Kidney (tissue), 14 donors: ENCODE results near the gene LTA. TPM values are rescaled to one million over a fixed set of nuclear protein-coding genes. Genes with fewer than 3 reads are reported as not detected.
A peak's percentile ranks its signal among the peaks of the same experiment; 100 is the strongest.

Source experiments
- DNase-seq, 5 donors: peaks; one replicate each; pipeline ENCODE4 v3.0.0-alpha.2; 2013 to 2020
- FAIRE-seq: peaks from 2 replicates; lab custom pipeline; 2012; peaks lifted over from hg19 to GRCh38; lab: Jason Lieb, UNC
- H3K27ac ChIP-seq, 2 donors: one replicate each; pipeline ENCODE4 v1.7.0; 2013; ENCODE audit warnings: low read depth in 2 of 2, low read length in 2 of 2, inconsistent platforms in 1 of 2
- H3K27me3 ChIP-seq: one replicate; pipeline ENCODE4 v1.7.1; 2013; ENCODE audit warnings: low read length, inconsistent platforms; ENCODE audit not compliant: control insufficient read depth, insufficient read depth
- H3K36me3 ChIP-seq, 3 donors: one replicate each; pipeline versions ENCODE4 v1.7.0 to v1.7.1; 2013; ENCODE audit warnings: low read length in 3 of 3, control low read depth in 1 of 3, inconsistent platforms in 1 of 3; ENCODE audit not compliant: insufficient read depth in 3 of 3, control insufficient read depth in 2 of 3
- H3K4me1 ChIP-seq, 3 donors: one replicate each; pipeline versions ENCODE4 v1.7.0 to v1.7.1; 2013; ENCODE audit warnings: low read length in 3 of 3, inconsistent platforms in 1 of 3, low read depth in 1 of 3; ENCODE audit not compliant: control insufficient read depth in 2 of 3, insufficient read depth in 2 of 3
- H3K4me3 ChIP-seq, 3 donors: one replicate each; pipeline versions ENCODE4 v1.7.0 to v1.8.1; 2013; ENCODE audit warnings: low read length in 3 of 3, control low read depth in 1 of 3, inconsistent platforms in 1 of 3
- H3K9ac ChIP-seq, 3 donors: one replicate each; pipeline versions ENCODE4 v1.7.0 to v1.7.1; 2013; ENCODE audit warnings: low read length in 3 of 3, control low read depth in 1 of 3, inconsistent platforms in 1 of 3
- H3K9me3 ChIP-seq, 3 donors: one replicate each; pipeline versions ENCODE4 v1.7.0 to v1.7.1; 2013; ENCODE audit warnings: low read length in 3 of 3, control low read depth in 1 of 3, inconsistent platforms in 1 of 3; ENCODE audit not compliant: control insufficient read depth in 2 of 3, insufficient read depth in 1 of 3
- CTCF ChIP-seq: IDR thresholded peaks from 3 replicates; pipeline ENCODE4 v1.5.1; 2012; ENCODE audit warnings: mild to moderate bottlenecking, moderate library complexity, borderline replicate concordance; ENCODE audit not compliant: insufficient read depth; ENCODE audit errors: extremely low read depth
- intact Hi-C: fragments of 100-400 bp; cut with DNase I; formaldehyde crosslinking; loops from one replicate; pipeline ENCODE4 v1.11.1; 2022
- polyA plus RNA-seq: library from polyadenylated mRNA; stranded (reverse); fragments of 350-450 nt; fragmentation: Illumina TruSeq; extraction: RNeasy Lipid Tissue Mini Kit (QIAGEN cat#74804); gene quantifications from one replicate; pipeline ENCODE4 v1.2.3, GENCODE V29; 2014; ENCODE audit warnings: low read depth, low replicate concordance; ENCODE audit not compliant: insufficient read depth
- total RNA-seq: library from RNA; stranded (reverse); fragmentation: NEBNext Ultra II Directional; extraction: Animal tissue kit (Norgen Biotek cat#: 25700); gene quantifications from one replicate; pipeline ENCODE4 v1.2.1, GENCODE V29; 2021
- donor health status: control.
- donor health status: control.
- donor health status: control.
- donor health status: control.
- donor health status: control.
- donor health status: DM: yes; HTN: yes; CAD: no.
- donor health status: Normal renal cell carcinoma (clear cell type).

Gene LTA
- total and polyA plus RNA-seq, 2 donors from 2014 or later: 0.35 TPM; not detected in 1

- Histone ChIP-seq H3K9ac (no peak overlapping the region), H3K4me3 (no peak overlapping the region), H3K27ac (no peak overlapping the region), H3K4me1 (peaks cover 0 to 7% (median 0%) of the 10 kb centered on the region in 3 donors), H3K9me3 (no peaks in the 10 kb centered on the region), H3K27me3 (no peaks in the 10 kb centered on the region), H3K36me3 (peaks cover 9 to 25% (median 12%) of the 10 kb centered on the region in 3 donors)
- TF ChIP-seq CTCF: no peak
- intact Hi-C loops: no loop called here
- DNase-seq: no peak
- FAIRE-seq: no peak
Measured at GRCh38 chr6:31528307-31528777, 43.7 kb upstream of the LTA start.

- intact Hi-C loops: no loop called here
Measured at GRCh38 chr6:31528821-31529328, 43.2 kb upstream of the LTA start, which contains the start of gene MCCD1. TSS of gene MCCD1 (plus strand) at chr6:31528962. CDS start at chr6:31529015, 53 bp downstream.

GRCh38 chr6:31529329-31530150 is 42.5 kb upstream of the LTA start:
- Histone ChIP-seq H3K27ac (peak overlapping the region; percentile 40 to 74), H3K36me3 (peaks cover 13 to 36% (median 18%) of the 10 kb centered on the region in 3 donors), H3K4me3 (peak overlapping the region in 1 of 3 donors; percentile 39), H3K9me3 (no peaks in the 10 kb centered on the region), H3K27me3 (no peaks in the 10 kb centered on the region), H3K9ac (peak overlapping the region in 1 of 3 donors; percentile 65), H3K4me1 (peaks cover 0 to 7% (median 0%) of the 10 kb centered on the region in 3 donors)
- FAIRE-seq (no peak), DNase-seq (peak in 4 of 5 donors; percentile 35 to 66 (median 58))
- intact Hi-C loops: no loop called here
- TF ChIP-seq CTCF: no peak

More at GRCh38 chr6:31528821-31529328, 43.2 kb upstream of the LTA start, which contains the start of gene MCCD1:
- H3K4me1 ChIP-seq: peaks cover 0 to 7% (median 0%) of the 10 kb centered on the region in 3 donors
- no peak for FAIRE-seq
- DNase-seq: peak; percentile 19 to 87 (median 33)
- H3K9ac ChIP-seq: peak within 1 kb of the TSS in 1 of 3 donors; percentile 65
- no peaks in the 10 kb centered on the region for H3K9me3 ChIP-seq
- H3K27me3 ChIP-seq: no peaks in the 10 kb centered on the region
- H3K27ac ChIP-seq: peak within 1 kb of the TSS; percentile 40 to 74
- H3K4me3 ChIP-seq: peak within 1 kb of the TSS in 2 of 3 donors; percentile 39
- TF ChIP-seq CTCF: no peak
- peaks cover 9 to 30% (median 16%) of the 10 kb centered on the region in 3 donors for H3K36me3 ChIP-seq
